ENCODE data around the gene MTHFD1L.
A peak's percentile ranks its signal among the peaks of the same experiment; 100 is the strongest.

Gene MTHFD1L

GRCh38 chr6:151009576-151009975, 144.1 kb downstream of the MTHFD1L start:
- DNase-seq = no peak
- no peak overlapping the region for H3K4me3 ChIP-seq (ENCODE audit: low read depth, low read length)
- peaks cover 1% of the 10 kb centered on the region for H3K36me3 ChIP-seq
- no peaks in the 10 kb centered on the region for H3K4me1 ChIP-seq
- no peak for TF ChIP-seq CTCF (IDR thresholded peaks at IDR 0.05; ENCODE audit: low read depth, low read length)
- no peaks in the 10 kb centered on the region for H3K9me3 ChIP-seq
- H3K27me3 ChIP-seq = no peaks in the 10 kb centered on the region

GRCh38 chr6:151010071-151010470, 144.6 kb downstream of the MTHFD1L start:
- DNase-seq = no peak
- H3K27me3 ChIP-seq = no peaks in the 10 kb centered on the region
- no peaks in the 10 kb centered on the region for H3K9me3 ChIP-seq
- TF ChIP-seq CTCF (IDR thresholded peaks at IDR 0.05; ENCODE audit: low read depth, low read length) = no peak
- H3K36me3 ChIP-seq = peaks cover 5% of the 10 kb centered on the region
- H3K4me1 ChIP-seq = no peaks in the 10 kb centered on the region
- H3K4me3 ChIP-seq (ENCODE audit: low read depth, low read length) = no peak overlapping the region

- Histone ChIP-seq H3K4me1 (no peaks in the 10 kb centered on the region), H3K9me3 (no peaks in the 10 kb centered on the region), H3K27me3 (no peaks in the 10 kb centered on the region), H3K4me3 (ENCODE audit: low read depth, low read length) (no peak overlapping the region), H3K36me3 (peaks cover 21% of the 10 kb centered on the region)
- no peak for DNase-seq
- TF ChIP-seq CTCF (IDR thresholded peaks at IDR 0.05; ENCODE audit: low read depth, low read length) = no peak
Measured at GRCh38 chr6:151012321-151013294, 147.1 kb downstream of the MTHFD1L start.

GRCh38 chr6:151014404-151015100, 149.1 kb downstream of the MTHFD1L start:
- Histone ChIP-seq H3K36me3 (peaks cover 25% of the 10 kb centered on the region), H3K4me3 (ENCODE audit: low read depth, low read length) (no peak overlapping the region), H3K4me1 (no peaks in the 10 kb centered on the region), H3K27me3 (no peaks in the 10 kb centered on the region), H3K9me3 (no peaks in the 10 kb centered on the region)
- DNase-seq = peak; percentile 67
- TF ChIP-seq CTCF (IDR thresholded peaks at IDR 0.05; ENCODE audit: low read depth, low read length) = peak; percentile 99

GRCh38 chr6:151015101-151015700, 149.7 kb downstream of the MTHFD1L start:
- no peaks in the 10 kb centered on the region for H3K27me3 ChIP-seq
- peaks cover 29% of the 10 kb centered on the region for H3K36me3 ChIP-seq
- TF ChIP-seq CTCF (IDR thresholded peaks at IDR 0.05; ENCODE audit: low read depth, low read length) = no peak
- DNase-seq = no peak
- no peak overlapping the region for H3K4me3 ChIP-seq (ENCODE audit: low read depth, low read length)
- no peaks in the 10 kb centered on the region for H3K4me1 ChIP-seq
- H3K9me3 ChIP-seq = no peaks in the 10 kb centered on the region
